Esophagus squamous epithelium (tissue), 4 donors: ENCODE measurements around the gene ACBD7.

Experiments used
- POLR2A ChIP-seq, 4 donors: fragments of 450-650 bp; IDR thresholded peaks; one replicate each; pipeline ENCODE4 v1.6.1; 2017; ENCODE audit warnings: antibody characterized with exemption in 4 of 4, mild to moderate bottlenecking in 4 of 4, moderate library complexity in 3 of 4
- TF ChIP-seq, protein P1 (sequence below), 6 experiments: fragments of 450-650 bp in 4 of 6; fragments of 200-600 bp in 2 of 6; sonication (generic) in 2 of 6; IDR thresholded peaks; one replicate each; pipeline ENCODE4 v1.5.1; 2016 to 2019; ENCODE audit warnings: antibody characterized with exemption in 6 of 6, mild to moderate bottlenecking in 4 of 6, moderate library complexity in 4 of 6

DNA sequence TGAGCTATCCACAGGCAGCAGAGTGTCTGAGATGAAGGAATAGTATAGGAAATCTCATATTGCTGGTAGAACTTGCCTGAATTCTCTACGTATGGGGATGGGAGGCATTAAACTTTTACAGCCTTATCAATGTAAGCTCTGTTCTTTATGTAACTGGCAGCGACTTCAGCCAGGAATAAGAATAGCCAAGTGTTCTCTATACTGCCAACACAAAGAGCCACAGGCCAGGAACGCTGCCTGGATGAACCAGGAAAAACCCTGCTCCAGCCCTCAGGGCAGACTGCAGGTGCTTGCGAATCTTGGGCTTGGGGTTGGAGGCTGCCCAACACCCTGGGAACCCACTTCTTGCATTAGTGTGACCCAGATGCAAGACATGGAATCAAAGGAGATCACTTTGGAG lies 50.9 kb downstream of the ACBD7 start:
- TF ChIP-seq, protein P1, sequence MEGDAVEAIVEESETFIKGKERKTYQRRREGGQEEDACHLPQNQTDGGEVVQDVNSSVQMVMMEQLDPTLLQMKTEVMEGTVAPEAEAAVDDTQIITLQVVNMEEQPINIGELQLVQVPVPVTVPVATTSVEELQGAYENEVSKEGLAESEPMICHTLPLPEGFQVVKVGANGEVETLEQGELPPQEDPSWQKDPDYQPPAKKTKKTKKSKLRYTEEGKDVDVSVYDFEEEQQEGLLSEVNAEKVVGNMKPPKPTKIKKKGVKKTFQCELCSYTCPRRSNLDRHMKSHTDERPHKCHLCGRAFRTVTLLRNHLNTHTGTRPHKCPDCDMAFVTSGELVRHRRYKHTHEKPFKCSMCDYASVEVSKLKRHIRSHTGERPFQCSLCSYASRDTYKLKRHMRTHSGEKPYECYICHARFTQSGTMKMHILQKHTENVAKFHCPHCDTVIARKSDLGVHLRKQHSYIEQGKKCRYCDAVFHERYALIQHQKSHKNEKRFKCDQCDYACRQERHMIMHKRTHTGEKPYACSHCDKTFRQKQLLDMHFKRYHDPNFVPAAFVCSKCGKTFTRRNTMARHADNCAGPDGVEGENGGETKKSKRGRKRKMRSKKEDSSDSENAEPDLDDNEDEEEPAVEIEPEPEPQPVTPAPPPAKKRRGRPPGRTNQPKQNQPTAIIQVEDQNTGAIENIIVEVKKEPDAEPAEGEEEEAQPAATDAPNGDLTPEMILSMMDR (IDR thresholded peaks at IDR 0.05): no peak
- no peak for TF ChIP-seq POLR2A (IDR thresholded peaks at IDR 0.05)
